ENCODE data around the gene PHKG2.

The PHKG2 gene

DNA sequence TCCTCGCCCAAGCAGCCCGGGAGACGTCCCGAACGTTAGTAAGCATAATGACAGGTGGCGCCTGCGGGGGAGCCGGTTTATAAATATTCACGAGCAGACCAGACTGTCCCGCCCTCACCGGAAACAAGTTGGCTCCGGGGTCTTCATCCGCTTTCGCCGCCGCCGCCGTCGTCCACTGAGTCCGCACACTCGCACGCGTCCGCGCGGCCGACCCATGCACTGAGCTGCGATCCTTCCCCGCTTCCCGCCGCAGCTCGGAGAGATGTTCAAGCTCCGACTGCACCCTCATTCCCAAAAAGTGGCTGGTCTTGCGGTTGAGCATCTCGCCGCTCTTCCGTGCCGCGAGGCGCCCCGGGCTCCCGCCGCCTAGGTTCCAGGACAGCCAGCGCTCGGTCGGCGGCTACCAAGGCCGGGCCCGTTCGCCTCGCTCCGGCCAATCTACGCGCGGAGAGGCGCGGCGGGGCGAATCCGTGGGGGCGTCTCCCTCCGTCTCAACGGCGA is 13.3 kb downstream of the PHKG2 start:
- peaks cover 67% of the 10 kb centered on the region for H3K36me3 ChIP-seq
- TF ChIP-seq, protein P1, sequence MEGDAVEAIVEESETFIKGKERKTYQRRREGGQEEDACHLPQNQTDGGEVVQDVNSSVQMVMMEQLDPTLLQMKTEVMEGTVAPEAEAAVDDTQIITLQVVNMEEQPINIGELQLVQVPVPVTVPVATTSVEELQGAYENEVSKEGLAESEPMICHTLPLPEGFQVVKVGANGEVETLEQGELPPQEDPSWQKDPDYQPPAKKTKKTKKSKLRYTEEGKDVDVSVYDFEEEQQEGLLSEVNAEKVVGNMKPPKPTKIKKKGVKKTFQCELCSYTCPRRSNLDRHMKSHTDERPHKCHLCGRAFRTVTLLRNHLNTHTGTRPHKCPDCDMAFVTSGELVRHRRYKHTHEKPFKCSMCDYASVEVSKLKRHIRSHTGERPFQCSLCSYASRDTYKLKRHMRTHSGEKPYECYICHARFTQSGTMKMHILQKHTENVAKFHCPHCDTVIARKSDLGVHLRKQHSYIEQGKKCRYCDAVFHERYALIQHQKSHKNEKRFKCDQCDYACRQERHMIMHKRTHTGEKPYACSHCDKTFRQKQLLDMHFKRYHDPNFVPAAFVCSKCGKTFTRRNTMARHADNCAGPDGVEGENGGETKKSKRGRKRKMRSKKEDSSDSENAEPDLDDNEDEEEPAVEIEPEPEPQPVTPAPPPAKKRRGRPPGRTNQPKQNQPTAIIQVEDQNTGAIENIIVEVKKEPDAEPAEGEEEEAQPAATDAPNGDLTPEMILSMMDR (IDR thresholded peaks at IDR 0.05; ENCODE audit: low read depth, low read length): no peak

DNA sequence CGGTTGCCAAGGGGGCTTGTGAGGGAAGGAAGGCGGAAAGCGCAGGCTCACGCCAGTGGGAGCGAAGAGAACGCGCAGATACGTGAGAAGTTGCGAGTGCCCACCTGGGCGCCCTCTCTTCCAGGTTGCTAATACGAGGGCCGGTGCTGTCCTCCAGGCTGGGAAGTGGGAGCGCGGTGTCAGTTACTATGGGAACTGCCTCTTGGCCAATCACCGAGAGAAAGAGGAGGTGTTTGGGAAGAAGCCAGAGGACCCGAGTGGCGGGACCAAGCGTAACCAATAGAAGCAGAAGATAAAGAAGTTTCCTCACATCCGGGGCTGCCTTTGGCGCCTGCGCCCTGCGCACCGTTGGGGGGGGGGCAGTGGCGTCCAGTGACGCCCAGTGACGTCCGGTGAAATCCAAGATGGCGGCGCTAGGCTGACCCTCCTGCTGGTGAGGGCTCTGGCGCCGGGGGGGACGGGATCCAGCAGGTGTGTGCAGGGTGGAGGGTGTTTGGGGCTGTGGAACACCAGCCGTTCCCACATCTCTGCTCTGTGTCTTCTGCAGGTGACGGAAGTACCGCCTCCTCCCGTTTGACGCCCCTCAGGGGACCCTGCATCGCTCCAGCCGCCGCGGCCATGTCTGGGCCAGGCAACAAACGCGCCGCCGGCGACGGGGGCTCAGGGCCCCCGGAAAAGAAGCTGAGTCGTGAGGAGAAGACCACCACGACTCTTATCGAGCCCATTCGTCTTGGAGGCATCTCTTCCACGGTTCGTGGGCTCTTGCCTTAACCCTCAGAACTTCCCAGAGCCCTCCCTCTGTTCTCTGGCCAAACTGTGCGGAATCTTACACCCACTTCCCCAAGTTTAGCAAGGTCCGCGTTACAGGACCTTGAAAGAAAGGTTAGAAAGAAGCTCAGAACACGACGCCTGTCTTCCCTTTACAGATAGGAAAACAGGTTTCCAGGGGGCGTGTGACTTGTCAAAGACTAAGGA is 14.0 kb downstream of the PHKG2 start, which contains the start of the genes CFAP119 and RNF40:
Gene CFAP119, minus strand, starts transcription at position 135 of the 975 bp plus-strand sequence. CDS start 314 bp downstream, outside the sequence.
Gene RNF40, plus strand, starts transcription at position 395 of the 975 bp plus-strand sequence. Its CDS starts 224 bp downstream, at position 619.
- H3K4me3 ChIP-seq (ENCODE audit: low read depth, low read length): peak within 1 kb of the TSS; percentile 65
- peak within 1 kb of the TSS; percentile 85 for H3K27ac ChIP-seq
- peaks cover 66% of the 10 kb centered on the region for H3K36me3 ChIP-seq
- no peaks in the 10 kb centered on the region for H3K27me3 ChIP-seq (ENCODE audit: insufficient read depth, low read depth, severe bottlenecking)
- peak; percentile 97 for DNase-seq
- H3K9me3 ChIP-seq (ENCODE audit: severe bottlenecking): no peaks in the 10 kb centered on the region
- TF ChIP-seq, protein P1 (IDR thresholded peaks at IDR 0.05; ENCODE audit: low read depth, low read length): no peak

More for the DNA sequence above, 13.3 kb downstream of the PHKG2 start:
- peak; percentile 75 for DNase-seq
- Histone ChIP-seq H3K27me3 (ENCODE audit: insufficient read depth, low read depth, severe bottlenecking) (no peaks in the 10 kb centered on the region), H3K9me3 (ENCODE audit: severe bottlenecking) (no peaks in the 10 kb centered on the region), H3K27ac (peak overlapping the region; percentile 85), H3K4me3 (ENCODE audit: low read depth, low read length) (peak overlapping the region; percentile 65)

DNA sequence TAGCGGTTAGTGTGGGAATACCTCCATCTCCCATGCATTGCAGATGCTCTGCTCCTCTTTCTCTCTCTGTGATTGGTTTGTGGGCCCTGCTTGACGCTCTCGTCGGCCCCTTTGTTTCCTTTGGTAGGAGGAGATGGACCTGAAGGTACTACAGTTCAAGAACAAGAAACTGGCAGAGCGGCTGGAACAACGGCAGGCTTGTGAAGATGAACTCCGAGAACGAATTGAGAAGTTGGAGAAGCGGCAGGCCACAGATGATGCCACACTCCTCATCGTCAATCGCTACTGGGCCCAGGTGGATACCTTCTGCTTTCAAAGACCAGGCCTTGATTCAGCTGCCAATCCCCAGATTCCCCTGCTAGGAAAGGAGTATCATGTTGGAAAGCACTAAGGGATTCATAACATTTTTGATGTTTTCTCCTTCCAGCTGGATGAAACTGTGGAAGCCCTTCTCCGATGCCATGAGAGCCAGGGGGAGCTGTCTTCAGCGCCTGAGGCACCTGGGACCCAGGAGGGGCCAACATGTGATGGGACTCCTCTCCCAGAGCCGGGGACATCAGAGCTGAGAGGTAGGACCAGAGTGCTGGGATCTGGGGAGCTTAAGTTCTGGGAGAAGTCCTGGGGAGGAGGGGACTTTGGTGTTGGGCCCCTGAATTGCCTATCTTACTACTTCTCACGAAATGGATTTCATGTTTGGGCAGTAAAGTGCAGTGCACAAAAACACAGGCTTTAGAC is 14.9 kb downstream of the PHKG2 start:
- DNase-seq: no peak
- Histone ChIP-seq H3K36me3 (peaks cover 72% of the 10 kb centered on the region), H3K27me3 (ENCODE audit: insufficient read depth, low read depth, severe bottlenecking) (no peaks in the 10 kb centered on the region), H3K9me3 (ENCODE audit: severe bottlenecking) (no peaks in the 10 kb centered on the region), H3K27ac (no peak overlapping the region; the same call in 1 of the 2 replicates), H3K4me3 (ENCODE audit: low read depth, low read length) (peak overlapping the region; percentile 65)
- TF ChIP-seq, protein P1 (IDR thresholded peaks at IDR 0.05; ENCODE audit: low read depth, low read length): no peak

DNA sequence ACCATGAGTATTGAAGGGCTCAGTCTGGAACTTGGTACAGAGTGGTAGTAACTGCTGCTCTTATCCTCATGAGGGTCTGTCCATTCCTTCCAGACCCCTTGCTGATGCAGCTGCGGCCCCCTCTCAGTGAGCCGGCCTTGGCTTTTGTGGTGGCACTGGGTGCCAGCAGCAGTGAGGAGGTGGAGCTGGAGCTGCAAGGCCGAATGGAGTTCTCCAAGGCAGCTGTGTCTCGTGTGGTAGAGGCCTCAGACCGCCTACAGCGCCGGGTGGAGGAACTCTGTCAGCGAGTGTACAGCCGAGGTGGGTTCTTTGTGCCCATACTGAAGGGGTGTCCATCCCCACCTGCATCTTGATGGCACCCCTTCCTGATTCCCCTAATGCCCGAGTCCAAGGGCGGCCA is 15.9 kb downstream of the PHKG2 start:
- Histone ChIP-seq H3K9me3 (ENCODE audit: severe bottlenecking) (no peaks in the 10 kb centered on the region), H3K36me3 (peaks cover 72% of the 10 kb centered on the region), H3K27ac (no peak overlapping the region), H3K27me3 (ENCODE audit: insufficient read depth, low read depth, severe bottlenecking) (no peaks in the 10 kb centered on the region), H3K4me3 (ENCODE audit: low read depth, low read length) (no peak overlapping the region)
- TF ChIP-seq, protein P1 (IDR thresholded peaks at IDR 0.05; ENCODE audit: low read depth, low read length): no peak
- DNase-seq: no peak

DNA sequence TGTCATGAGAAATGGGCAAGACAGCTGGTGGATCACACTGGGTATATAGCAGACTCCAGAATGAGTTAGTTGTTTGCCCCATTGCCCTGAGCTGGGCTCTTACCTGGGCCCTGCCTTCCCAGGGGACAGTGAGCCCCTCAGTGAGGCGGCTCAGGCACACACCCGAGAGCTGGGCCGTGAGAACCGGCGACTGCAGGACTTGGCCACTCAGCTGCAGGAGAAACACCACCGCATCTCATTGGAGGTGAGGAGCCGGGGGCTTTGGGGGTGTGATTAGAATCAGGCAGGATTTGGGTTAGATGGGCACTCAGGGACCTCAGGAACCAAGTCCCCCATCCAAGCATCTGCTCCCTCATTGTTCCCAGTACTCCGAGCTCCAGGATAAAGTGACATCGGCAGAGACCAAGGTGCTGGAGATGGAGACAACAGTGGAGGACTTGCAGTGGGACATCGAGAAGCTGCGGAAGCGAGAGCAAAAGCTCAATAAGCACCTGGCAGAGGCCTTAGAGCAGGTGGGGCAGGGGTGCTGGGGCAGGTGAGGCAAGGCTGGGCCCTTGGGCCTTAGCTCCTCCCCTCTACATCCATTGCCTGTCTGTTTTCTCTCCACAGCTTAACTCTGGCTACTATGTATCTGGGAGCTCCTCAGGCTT is 16.7 kb downstream of the PHKG2 start:
- TF ChIP-seq, protein P1 (IDR thresholded peaks at IDR 0.05; ENCODE audit: low read depth, low read length): no peak
- Histone ChIP-seq H3K9me3 (ENCODE audit: severe bottlenecking) (no peaks in the 10 kb centered on the region), H3K27ac (no peak overlapping the region), H3K4me3 (ENCODE audit: low read depth, low read length) (no peak overlapping the region), H3K36me3 (peaks cover 75% of the 10 kb centered on the region), H3K27me3 (ENCODE audit: insufficient read depth, low read depth, severe bottlenecking) (no peaks in the 10 kb centered on the region)
- no peak for DNase-seq

Measured in WERI-Rb-1 (cell line).